Mammary epithelial cell (primary cell): ENCODE measurements around the gene PCNX4.

Experiments used
- CTCF ChIP-seq, 2 donors: IDR thresholded peaks in 1 of 2; conservative IDR thresholded peaks in 1 of 2; 2 replicates each; pipeline ENCODE4 v1.5.1; 2011 to 2012; ENCODE audit warnings: inconsistent platforms in 2 of 2, low read length in 2 of 2, mild to moderate bottlenecking in 2 of 2, control low read depth in 1 of 2, low read depth in 1 of 2; ENCODE audit not compliant: insufficient read depth in 1 of 2; ENCODE audit errors: extremely low read depth in 1 of 2
- EZH2 ChIP-seq: IDR thresholded peaks from 2 replicates; pipeline ENCODE4 v1.6.1; 2012; ENCODE audit warnings: low read length, inconsistent platforms, borderline replicate concordance

- TF ChIP-seq CTCF (conservative IDR thresholded peaks at IDR 0.05 in 1 of 2, IDR thresholded peaks at IDR 0.05 in 1 of 2; ENCODE audit: extremely low read depth in 1 of 2, insufficient read depth in 1 of 2, low read depth in 1 of 2, low read length in 2 of 2) (no peak), EZH2 (no peak)
Measured at GRCh38 chr14:60170948-60171347, 79.2 kb downstream of the PCNX4 start.
